HuH-7 (cell line): ENCODE data around the gene MORC3.
"Not testable (repeated sequence)": the region's sequence is repeated elsewhere in the genome, so short reads cannot be mapped to it uniquely, and the experiment has no call there.

ENCODE experiments used
- DNase-seq: peaks from one replicate; pipeline ENCODE4 v3.0.0; 2011; ENCODE audit warnings: low spot score

MORC3 gene

DNA sequence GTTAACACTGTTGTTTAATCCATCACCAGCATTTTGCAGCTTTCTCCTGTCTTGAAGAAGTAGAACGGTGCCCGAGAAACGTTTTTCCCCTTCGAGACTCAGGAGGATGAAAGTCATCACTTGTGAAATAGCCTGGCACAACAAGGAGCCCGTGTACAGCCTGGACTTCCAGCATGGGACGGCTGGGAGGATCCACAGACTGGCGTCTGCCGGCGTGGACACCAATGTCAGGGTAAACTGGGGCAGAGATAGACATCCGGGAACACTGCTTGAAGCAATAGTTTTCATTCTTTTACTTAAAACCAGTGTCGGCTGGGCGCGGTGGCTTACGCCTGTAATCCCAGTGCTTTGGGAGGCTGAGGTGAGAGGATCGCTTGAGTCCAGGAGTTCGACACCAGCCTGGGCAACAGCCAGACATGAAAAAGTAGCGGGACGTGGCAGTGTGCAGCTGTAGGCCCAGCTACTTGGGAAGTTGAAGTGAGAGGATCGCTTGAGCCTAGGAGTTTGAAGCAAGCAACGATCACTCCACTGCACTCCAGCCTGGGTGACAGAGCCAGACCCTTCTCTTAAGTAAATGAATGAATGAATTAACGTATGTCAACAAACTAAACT lies 66.1 kb downstream of the MORC3 start:
- DNase-seq, result no peak

GRCh38 chr21:36388096-36388495 lies 68.1 kb downstream of the MORC3 start:
- DNase-seq, result no peak

DNA sequence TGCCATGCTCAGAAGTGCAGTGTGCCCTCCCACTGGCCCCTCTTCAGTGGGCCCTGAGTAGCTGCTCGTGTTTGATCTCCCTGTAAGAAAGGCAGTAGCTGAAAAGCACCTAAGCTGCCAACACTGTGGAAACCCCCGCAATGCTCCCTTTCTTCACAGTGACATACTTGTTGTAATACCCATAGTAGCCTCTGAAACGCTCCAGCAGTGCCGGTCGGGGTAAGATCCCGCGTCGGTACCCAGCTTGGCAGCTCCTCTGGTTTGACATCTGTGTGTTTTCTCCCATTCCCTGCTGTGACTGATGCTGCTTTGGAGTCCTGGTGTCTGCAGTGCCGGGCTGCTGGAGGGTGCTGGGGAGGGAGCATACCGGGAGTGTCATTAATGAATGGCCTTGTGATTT lies 68.8 kb downstream of the MORC3 start:
- no peak for DNase-seq

- DNase-seq, result not testable (repeated sequence)
These were observed 71.7 kb downstream of the MORC3 start for GRCh38 chr21:36391649-36392048.

DNA sequence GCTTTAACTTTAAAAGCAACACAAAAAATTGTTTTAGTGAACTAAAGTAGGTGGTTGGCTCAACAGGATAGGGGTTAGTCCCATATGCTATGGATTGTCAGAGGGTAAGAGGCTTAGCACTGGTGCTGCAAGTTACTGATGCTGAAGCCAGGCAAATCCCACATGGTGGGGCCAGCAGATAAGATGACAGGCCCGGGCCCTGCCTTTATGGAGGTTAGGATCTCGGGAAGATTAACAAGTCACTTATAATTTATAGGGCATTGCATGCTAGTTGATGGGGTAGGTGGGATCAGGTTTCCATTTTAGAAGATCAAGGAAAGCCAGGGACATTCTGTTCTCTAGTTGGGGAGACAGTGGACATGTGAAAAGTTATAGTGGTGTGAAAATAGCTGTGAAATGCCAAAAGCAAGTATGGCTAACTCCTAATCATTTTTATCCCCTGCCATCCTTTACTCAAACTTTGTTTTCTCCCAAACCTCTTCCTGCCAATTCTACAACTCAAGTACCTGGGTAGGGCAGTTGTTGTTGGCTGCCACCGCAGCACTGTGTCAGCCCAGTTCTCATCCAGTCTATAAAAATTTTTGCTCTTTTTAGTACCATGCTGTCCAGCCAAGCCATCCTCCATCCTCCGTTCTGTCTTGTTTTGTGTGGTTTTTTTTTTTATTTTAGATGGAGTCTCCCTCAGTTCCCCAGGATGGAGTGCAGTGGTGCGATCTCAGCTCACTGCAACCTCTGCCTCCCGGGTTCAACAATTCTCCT lies 75.5 kb downstream of the MORC3 start:
- DNase-seq, result no peak

GRCh38 chr21:36396325-36396724 lies 76.3 kb downstream of the MORC3 start:
- no peak for DNase-seq

GRCh38 chr21:36396971-36397370 lies 77.0 kb downstream of the MORC3 start:
- DNase-seq, result no peak

DNA sequence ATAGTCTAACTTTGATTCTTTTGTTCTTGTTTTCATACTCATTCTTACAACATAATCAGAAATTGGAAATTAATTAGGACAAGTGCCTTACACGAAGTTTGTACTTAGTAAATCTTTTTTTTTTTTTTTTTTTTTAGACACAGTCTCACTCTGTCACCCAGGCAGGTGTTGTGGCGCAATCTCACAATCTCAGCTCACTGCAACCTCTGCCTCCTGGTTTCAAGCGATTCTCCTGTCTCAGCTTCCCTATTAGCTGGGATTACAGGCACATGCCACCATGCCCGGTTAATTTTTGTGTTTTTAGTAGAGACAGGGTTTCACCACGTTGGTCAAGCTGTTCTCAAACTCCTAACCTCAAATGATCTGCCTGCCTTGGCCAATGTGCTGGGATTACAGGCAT lies 77.6 kb downstream of the MORC3 start:
- DNase-seq, result no peak

DNA sequence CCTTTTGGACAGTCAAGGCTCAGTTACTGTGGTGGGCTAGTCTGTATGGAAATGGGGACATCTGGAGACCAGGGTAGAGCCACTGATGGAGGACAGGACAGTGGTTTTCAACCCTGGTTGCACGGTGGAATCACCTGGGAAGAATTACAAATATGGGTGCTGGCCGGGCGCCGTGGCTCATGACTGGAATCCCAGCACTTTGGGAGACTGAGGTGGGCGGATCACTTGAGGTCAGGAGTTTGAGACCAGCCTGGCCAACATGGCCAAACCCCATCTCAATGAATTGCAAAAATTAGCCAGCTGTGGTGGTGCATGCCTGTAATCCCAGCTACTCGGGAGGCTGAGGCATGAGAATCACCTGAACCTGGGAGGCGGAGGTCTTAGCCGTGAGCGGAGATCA lies 79.7 kb downstream of the MORC3 start:
- not testable (repeated sequence) for DNase-seq

- DNase-seq, result no peak
These were observed 80.7 kb downstream of the MORC3 start for GRCh38 chr21:36400719-36401118.

DNA sequence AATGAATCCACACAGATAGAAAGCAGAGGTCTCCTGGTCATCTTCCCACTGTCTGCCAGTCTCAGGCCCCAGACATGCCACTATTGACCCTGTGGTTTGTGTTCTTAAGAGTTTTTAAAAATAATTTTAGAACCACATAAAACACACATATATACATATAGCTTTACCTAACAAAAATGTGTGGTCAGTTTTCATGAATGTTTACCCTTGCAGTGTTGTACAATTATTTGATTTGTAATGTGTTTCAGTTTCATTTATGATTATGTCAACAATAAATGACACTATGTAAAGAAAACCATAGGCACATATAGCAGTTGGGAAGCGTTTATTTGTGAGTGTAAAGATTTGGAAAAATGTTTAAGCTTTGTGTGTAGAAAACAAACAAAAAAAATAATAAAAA lies 82.3 kb downstream of the MORC3 start:
- DNase-seq, result no peak

DNA sequence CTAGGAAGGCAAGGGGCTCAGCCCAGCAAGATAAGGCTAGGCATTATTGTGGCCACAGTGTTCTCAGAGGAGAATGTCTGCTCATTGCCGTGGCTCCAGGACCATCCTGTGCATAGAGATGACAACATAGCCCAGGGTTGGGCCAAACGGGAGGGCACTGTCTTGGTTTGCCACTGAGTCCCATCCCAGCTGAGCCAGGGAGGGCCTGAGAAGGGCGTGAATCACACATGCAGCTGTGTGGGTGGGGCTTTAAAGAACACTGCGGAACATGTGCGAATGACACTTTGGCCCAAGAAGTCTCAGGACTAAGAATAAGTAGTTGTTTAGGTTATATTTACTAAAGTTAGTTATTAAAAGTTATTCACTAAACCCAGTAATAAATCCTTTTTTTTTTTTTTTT lies 83.7 kb downstream of the MORC3 start:
- DNase-seq, result no peak

DNA sequence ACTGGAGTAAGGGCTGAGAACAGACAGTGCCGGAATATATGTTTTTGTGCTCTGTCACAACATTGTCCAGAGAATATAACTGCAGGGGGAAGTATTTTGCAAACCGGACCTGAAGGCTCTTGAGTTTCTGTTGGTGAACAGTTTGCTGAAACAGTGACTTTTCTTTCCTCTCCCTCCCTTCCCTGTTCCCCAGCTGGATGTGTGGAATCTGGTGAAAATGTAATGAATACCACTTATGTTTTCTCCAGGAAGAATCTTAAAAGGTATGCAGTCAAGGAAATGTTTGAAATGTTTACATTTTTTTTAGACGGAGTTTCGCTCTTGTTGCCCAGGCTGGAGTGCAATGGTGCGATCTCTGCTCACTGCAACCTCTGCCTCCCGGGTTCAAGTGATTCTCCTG lies 88.6 kb downstream of the MORC3 start:
- DNase-seq, result no peak

DNA sequence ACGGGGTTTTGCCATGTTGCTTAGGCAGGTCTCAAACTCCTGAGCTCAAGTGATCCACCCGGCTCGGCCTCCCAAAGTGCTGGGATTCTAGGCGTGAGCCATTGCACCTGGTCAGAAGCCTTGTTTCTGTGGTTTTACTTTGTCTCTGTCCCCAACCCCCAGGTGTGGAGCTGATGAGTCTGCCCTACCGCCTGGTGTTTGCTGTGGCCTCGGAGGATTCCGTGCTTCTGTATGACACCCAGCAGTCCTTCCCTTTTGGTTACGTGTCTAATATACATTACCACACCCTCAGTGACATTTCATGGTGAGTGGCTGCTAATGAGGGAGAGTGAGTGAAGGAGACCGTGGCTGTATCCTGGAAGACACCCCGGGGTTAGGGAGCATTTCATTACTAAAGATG lies 91.3 kb downstream of the MORC3 start:
- no peak for DNase-seq

DNA sequence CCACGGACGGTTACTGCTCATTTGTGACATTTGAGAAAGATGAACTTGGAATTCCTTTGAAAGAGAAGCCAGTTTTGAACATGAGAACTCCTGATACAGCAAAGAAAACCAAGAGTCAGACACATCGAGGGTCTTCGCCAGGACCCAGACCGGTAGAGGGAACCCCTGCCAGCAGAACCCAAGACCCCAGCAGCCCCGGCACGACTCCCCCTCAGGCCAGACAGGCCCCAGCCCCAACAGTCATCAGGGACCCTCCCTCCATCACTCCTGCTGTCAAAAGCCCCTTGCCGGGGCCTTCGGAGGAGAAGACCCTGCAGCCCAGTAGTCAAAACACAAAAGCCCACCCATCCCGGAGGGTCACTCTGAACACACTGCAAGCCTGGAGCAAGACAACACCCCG lies 92.9 kb downstream of the MORC3 start:
- DNase-seq, result no peak

- DNase-seq, result no peak
These were observed 95.4 kb downstream of the MORC3 start for GRCh38 chr21:36415375-36415774.

GRCh38 chr21:36419241-36419640 lies 99.2 kb downstream of the MORC3 start:
- no peak for DNase-seq

GRCh38 chr21:36419996-36420395 lies 100.0 kb downstream of the MORC3 start:
- peak; percentile 66 for DNase-seq

- DNase-seq, result no peak
These were observed 100.8 kb downstream of the MORC3 start for GRCh38 chr21:36420571-36421339.

DNA sequence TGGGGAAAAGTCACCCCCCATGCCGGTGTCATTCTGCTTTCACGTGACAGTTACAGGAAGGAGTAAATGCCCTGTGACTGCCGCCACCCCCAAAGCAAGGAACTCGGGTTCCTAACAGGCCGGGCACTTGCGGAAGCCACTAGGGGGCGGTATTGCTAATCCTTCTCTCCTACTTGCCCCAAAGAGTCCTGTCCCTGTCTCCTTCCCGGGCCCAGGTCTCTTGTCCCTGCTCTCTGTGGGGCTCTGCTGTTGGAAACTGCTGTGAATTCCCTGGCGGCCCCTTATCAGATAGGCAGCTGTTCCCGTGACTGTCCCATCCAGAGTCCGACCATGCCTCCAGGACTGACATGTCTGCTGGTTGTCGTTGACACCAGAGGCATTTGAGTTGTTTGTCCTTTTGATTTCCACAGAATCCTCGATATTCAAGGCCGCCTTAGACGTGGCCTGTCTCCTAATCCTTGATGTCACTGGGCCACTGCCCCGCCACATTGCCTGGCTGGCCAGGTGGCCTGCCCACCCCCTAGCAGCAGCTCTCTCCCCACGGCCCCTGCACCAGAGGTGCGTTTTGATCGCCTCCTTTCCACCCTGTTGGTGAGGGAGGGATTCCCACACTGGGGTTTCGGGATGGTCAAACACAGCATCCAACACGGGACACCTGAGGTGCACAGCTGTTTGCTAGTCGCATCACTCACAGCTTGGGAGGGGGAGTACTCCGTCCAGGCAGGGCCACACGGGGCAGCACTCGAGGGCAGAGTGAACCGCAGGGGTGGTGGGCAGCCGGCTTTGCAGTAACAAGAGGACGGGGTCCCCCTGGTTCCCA lies 102.5 kb downstream of the MORC3 start:
- peak; percentile 63 for DNase-seq

- no peak for DNase-seq
These were observed 103.9 kb downstream of the MORC3 start for GRCh38 chr21:36423771-36424433.

DNA sequence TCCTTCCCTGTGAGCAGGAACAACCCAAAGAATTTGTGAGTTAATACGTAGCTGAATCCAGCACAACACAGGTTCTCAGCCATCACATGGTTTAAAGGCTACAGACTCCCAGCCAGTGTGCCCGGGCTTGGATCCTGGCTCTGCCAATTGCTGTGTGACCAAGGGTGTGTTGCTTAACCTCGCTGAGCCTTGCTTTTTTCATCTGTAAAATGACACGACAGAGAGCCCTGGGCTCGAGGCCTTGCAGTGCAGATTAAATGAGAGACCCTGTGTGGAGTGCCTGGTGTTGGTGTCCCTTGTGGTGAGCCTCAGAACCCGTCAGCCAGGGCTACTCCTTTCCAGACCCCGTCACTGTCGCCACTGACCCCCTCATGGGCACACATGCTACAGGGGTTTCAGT lies 104.6 kb downstream of the MORC3 start:
- no peak for DNase-seq
